NCI-H2196 (cell line): ENCODE measurements around the gene NDUFB2.
A peak's percentile ranks its signal among the peaks of the same experiment; 100 is the strongest.
"Not testable (repeated sequence)": the region's sequence is repeated elsewhere in the genome, so short reads cannot be mapped to it uniquely, and the experiment has no call there.

ENCODE experiments used
- DNase-seq: peaks from one replicate; lab custom pipeline; 2025; ENCODE audit not compliant: unreplicated experiment; lab: John Stamatoyannopoulos, UW

NDUFB2 gene

DNA sequence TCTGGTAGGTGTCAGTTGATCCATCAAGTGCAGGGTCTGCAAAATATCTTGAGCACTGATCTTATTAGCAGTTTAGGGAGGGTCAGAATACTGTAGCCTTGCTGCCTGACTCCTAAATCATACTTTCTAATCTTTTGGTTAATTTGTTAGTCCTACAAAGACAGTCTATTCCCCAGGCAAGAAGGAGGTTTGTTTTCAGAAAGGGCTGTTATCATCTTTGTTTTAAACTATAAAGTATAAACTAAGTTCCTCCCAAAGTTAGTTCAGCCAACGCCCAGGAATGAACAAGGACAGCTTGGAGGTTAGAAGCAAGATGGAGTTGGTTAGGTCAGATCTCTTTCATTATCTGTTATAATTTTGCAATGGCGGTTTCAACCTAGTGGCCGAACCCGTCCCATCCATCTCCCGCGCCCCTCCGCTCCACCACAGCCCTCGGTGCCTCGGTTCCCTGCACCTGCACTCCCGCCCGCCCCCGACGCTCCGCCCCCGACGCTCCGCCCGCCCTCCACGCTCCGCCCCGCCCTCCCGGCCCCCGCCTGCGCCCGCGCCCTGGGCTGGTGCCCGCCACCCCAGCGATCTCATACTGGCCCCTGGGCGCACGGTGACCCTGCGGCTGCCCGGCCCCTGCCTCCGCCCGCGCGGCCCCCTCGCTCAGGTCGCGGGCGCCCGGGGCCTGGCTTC is 24.0 kb upstream of the NDUFB2 start, which contains the start of gene ADCK2:
Gene ADCK2, plus strand, starts transcription at position 564 of the 681 bp plus-strand sequence. CDS start 386 bp downstream, outside the sequence.
- peak; percentile 53 for DNase-seq

DNA sequence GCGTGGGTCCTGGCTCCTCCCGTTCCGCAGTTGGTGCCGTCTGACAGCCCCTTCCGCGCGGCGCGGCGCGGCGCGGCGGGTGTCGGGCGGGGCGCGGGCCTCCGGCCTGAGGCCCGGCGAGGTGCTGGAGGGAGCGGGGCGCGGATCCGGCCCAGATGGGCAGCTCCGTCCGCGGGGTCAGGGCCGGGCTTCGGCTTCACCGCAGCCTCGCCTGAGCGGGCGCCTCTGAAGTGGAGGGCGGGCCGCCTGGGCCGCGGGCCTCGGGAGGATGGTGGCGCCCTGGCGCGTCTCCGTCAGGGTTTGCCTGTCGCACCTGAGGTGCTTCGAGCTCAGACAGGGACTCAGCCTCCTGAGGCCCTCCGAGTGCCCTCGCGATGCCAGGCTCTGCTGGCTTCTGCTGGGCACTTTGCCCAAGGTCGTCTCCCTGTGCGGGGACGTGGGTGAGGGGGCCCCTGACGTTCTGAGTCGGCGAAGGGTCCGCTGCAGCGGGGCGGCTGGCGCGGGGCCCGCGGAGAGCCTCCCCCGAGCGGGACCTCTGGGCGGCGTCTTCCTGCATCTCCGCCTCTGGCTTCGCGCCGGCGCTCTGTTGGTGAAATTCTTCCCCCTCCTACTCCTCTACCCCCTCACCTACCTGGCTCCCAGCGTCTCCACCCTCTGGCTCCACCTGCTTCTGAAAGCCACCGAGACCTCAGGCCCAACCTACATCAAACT is 23.3 kb upstream of the NDUFB2 start:
- DNase-seq: peak; percentile 58

DNA sequence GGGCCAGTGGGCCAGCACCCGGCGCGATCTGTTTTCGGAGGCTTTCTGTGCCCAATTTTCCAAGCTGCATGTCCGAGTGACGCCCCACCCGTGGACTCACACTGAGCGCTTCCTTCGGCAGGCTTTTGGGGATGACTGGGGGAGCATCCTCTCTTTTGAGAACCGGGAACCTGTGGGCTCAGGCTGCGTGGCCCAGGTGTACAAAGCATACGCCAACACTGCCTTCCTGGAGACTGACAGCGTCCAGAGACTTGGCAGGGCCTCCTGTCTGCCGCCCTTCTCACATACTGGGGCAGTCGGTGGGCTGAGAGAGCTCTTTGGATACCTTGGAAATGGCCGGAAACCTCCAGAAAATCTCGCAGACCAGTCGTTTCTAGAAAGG is 22.7 kb upstream of the NDUFB2 start:
- DNase-seq: no peak

DNA sequence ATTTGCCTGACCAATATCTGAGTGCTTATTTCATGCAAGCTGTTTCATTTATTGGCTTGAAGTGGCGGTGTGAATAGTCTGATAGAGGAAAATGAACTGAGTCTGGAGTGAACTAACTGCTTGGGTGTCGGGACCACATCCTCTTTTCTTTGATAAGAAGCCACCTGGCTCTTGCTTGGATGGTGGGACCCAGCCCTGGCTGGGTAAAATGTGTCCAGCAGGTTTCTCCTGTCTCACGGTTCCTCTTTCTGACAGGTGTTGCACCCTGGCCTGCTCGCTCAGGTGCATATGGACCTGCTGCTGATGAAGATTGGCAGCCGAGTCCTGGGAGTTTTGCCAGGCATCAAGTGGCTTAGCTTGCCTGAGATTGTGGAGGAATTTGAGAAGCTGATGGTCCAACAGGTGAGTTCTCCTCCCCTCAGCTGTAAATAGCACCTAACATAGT is 22.1 kb upstream of the NDUFB2 start:
- peak; percentile 21 for DNase-seq

DNA sequence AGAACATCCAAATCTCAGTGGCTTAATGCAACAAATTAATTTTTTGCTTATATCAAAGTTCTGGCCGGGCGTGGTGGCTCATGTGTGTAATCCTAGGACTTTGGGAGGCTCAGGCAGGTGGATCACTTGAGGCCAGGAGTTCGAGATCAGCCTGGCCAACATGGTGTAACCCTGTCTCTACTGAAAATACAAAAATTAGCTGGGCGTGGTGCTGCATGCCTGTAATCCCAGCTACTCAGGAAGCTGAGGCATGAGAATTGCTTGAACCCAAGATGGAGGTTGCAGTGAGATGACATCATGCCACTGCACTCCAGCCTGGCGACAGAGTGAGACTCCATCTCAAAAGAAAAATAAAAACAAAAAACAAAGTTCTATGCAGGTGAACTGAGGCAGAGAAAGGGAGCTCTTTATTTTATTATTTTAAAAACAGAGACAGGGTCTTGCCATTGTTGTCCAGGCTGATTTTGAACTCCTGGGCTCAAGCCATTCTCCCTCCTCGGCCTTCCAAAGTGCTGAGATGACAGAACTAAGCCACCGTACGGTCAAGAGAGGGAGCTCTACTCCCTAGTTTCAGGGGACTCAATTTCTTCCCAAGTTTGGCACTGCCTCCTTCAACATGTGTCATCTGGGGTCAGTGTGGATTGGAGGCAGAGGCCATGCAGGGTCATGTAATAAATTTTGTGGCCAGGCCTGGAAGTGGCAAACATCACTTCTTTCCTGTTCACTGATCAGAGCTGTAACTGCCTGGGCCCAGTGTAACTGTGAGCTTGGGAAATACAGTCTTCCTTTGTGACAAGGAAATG is 21.4 kb upstream of the NDUFB2 start:
- DNase-seq: peak; percentile 25

DNA sequence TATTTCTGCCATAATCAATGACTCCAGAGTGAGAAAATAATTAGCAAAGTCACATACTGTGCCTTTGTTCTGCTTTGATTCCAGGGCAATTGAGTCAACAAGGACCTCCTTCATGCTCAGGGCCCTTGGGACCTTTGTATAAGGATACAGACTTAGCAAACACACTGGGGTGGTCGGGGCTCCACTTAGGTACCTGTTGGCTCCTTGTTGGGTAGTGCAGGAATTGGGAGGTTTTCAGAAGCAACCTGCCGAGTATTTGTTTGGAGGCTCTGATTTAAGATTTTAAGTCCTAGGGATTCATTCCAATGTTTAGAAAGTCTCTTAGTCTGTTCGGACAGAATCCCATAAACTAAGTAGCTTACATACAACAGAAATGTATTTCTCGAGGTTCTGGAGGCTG is 20.8 kb upstream of the NDUFB2 start:
- DNase-seq: no peak

DNA sequence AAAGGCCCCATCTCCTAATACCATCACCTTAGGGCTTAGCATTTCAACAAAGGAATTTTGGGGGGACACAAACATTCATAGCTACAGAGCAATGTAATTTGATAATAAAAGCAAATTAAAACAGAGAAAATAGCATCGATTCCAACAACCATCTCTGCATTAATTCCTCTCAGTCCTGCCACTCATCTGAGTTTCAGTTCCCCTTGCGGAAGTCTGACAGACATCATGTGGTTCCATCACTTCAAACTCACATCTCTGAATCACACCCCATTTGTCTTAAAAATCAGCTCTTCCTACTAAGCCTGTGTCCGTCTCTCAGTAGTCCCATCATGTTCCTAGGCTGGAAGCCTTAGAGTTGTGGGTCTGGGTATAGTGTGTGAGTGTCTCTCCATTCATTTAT is 20.2 kb upstream of the NDUFB2 start:
- no peak for DNase-seq

DNA sequence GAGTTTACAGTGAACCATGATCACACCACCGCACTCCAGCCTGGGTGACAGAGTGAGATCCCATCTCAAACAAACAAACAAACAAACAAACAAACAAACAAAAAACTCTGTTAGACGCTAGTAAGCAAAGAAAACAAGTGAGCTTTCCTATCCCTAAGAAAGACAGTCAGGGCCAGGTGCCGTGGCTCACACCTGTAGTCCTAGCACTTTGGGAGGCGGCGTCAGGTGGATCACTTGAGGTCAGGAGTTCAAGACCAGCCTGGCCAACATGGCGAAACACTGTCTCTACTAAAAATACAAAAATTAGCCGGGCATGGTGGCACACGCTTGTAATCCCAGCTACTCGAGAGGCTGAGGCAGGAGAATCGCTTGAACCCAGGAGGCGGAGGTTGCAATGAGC is 19.6 kb upstream of the NDUFB2 start:
- DNase-seq: not testable (repeated sequence)

DNA sequence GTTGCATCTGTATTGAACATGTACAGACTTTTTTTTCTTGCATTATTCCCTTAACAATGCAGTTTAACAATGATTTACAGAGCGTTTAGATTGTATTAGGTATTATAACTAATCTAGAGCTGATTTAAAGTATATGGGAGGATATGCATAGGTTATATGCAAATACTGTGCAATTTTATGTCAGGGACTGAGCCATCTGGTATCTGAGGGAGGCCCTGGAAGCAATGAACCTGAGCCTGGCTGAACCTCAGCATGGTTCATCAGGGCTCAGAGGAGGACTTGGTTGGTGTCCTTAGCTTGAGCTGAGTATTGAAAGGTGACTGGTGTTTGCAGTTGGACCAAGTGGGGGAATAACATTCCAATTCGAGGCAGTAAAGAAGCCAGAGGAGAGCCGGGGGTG is 19.0 kb upstream of the NDUFB2 start:
- no peak for DNase-seq

DNA sequence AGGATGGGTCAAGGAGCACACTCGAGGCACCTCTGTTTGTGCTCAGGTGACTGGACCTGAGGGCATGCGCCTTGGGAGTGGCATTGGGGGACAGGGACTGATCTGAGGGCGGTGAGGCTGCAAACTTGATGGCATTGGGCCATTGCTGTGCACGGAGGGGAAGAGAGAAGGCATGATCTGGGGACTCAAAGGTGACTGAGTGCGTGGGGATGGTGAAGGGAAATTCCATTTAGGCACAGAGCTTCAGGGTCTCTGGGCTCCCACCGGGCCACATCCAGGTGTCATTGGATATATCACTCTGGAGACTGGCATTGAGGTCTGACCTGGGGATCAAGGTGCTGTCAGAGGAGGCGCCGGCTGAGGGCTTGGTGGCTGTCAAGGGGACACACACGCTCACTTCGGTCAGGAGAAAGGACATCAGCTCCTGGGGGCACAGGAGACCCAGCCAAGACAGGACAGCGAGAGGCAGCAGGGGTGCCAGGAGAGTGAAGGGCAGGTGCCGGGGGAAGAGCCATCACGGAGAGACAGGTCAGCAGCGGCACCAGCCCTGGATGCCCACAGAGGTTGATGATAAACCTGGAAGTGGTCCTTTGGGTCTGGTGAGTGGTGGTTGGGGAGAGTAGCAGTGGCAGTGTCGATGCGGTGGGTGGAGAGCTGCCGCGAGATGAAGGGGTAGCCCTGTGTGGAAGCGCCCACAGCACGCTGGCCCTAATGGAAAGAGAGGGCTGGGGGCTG is 18.3 kb upstream of the NDUFB2 start:
- DNase-seq: no peak

DNA sequence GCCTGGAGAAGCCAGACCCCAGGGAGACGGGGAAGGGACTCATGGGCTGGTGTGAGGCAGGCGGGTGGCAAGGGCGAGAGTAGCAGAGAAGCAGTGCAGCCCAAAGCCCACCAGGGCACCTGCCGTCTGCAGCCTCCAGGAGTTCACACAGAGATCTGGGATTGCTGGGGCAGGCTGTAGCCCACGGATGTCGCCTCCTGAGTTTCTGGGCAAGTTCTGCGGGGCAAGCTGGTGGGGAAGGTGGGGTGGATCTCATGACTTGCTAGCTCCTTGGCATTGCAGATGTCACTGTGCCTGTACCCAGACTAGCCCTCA is 17.7 kb upstream of the NDUFB2 start:
- DNase-seq: no peak

DNA sequence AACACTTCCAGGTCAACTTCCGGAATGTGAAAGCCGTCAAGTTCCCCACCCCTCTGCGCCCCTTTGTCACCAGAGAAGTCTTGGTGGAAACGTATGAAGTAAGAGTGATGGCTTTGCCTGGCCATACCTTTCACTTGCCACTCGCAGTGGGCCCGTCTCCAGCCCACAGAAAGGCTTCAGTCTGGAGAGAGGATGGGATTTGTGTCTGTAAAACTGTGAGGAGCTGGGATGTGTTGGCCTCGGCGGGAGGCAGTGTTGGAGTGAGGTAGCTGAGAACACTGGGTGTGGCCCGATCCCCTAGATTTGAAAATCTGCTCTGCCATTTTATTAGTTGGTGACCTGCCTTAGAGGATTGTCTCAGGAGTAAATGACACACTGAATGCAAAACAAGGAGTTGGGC is 17.3 kb upstream of the NDUFB2 start:
- DNase-seq: no peak

DNA sequence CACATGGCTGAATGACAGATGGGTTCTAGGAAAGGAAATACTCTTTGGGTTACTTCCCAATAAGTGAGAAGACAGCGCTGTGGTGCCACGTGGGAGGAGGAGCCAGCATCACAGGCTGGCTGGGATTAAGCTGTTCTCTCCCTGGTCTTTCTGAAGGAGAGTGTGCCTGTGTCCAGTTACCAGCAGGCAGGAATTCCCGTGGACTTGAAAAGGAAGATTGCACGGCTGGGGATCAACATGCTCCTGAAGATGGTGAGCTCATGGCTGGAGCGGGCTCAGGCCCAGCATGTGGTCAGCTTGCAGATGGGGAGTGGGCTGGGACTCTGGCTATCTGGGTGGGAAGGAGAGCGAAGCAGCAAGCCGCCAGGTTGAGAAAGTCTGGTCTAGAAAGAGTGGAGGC is 15.6 kb upstream of the NDUFB2 start:
- DNase-seq: no peak

DNA sequence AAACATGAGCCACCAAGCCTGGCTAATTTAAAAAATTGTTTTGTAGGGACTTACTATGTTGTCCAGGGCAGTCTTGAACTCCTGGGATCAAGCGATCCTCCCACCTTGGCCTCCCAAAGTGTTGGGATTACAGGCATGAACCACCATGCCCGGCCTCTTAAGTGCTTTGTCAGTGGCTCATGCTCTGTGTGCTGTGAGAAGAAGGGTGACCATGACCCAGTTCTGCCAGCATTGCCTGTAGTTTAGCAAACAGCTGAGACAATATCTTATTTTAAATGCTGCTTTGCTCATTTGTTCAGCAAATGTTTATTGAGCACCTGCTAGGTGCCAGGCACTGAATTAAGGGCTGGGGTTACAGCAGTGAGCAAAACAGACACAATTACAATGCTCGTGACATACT is 14.7 kb upstream of the NDUFB2 start:
- DNase-seq: no peak

DNA sequence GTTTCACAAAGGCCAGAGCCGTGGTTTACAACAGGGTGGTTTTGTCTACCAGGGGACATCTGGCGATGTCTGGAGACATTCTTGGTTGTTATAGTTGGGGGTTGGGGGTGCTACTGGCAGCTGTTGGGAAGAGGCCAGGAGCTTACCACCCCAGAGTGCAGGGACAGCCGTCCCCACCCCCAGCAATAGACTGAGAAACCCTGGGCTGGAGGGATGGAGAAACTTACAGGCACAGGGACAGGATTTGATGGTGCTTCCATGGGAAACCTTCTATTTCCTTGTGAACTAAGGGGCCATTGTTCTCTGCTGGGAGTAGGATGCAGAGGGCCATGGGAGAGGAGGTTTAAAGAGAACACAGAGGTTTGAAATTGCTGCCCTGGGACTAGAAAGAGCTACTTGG is 12.9 kb upstream of the NDUFB2 start:
- no peak for DNase-seq

DNA sequence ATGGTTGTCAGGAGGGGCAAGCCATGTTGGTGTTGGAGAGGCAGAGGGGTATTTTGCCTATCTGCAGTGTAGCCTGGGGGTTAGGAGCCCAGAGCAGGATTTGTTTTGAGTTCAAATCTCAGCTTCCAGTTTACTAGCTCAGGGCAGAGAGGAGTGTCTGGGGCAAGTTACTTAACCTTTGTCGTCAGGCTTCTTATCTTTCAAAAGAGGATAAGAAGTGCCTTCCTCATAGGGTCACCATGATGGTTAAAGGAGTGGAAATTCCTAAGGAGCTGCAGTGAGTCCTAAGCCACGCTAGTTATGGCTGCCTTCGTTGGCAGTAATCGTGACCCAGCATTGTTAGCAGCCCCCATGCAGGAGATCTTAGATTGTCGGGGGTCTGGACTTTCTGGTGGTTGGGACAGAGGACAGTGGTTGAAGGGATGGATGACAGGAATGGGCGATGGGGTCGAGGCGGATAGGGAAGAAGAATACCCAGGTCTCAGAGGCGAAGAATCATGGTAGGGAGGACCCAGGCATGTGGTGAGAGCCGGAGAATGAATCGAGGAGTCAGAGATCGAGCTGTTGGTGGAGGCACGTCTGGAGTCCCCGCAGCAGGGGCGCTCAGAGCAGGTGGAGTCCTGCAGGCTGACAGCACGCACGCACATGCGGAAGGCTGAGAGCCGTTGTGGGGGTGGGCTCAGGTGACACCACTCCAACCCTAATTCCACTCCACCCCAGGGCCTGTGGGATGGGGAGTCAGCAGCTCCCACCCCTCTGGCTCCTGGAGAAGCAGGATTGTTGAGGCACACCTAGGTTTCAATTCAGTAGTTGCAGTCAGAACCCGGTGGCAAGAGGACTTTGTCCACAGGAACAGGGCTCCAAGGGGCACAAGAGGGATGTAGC is 12.2 kb upstream of the NDUFB2 start:
- DNase-seq: no peak

DNA sequence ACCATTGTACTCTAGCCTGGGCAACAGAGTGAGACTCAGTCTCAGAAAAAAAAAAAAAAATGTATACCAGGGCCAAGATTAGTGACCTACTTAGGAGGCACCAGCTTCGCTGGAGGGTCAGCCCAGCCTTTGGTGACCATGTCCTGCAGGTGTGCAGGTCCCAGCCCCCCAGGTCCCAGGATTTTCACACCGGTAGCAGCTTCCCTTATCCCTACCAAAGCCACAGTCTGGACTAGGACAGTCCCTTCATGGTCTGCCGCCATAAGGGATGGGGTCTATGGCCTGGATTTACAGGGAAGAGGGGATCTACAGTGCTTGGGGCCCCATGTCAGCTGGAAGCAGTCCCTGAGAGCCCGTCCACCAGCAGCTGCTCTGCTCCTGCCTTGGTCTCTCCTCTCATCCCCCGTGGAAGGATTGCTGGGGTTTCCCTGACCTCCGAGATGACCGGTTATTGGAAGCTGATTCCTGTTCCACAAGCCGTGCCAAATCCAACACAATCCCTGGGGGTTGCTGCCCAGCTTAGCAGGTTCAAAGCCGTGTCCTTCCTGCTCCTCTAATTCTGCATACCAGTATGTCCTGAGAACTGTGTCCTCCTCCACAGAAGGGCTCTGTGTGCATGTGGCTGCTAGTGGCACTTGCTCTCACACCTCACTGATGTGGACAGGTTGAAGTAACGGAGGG is 11.0 kb upstream of the NDUFB2 start:
- DNase-seq: no peak

DNA sequence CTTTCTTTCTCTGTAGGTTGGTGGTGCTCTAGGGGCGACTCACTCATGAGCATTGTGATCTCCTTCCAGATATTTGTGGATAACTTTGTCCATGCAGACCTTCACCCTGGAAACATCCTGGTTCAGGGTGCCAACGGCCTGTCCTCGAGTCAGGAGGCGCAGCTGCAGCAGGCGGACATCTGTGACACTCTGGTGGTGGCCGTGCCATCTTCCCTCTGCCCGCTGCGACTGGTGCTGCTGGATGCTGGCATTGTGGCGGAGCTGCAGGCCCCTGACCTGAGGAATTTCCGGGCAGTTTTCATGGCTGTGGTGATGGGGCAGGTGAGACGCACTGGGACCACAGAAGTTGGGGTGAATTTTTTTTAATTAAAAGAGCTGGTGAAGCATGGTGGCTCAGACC is 9.6 kb upstream of the NDUFB2 start:
- DNase-seq: no peak

DNA sequence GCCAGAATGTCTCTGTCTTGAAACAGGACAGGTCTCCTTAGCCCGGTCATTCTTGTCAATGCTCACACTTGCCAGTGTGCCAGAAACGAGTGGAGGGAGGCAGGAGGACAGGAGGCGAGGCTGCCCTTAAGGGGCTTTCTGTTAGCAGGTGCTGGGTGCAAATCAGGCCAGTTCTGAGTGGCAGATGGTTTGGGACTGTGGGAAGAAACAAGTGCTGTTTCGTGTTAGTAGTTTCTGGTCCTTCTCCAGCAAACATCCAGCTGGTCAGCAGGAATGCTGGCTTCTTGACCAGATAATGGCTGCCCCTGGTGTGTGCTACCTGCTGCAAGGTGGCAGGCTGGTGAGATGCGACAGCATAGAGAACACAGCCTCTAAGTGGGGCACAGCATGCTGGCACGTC is 8.2 kb upstream of the NDUFB2 start:
- no peak for DNase-seq
